ENCODE measurements around the gene MTAP. TPM values are rescaled to one million over a fixed set of nuclear protein-coding genes. Genes with fewer than 3 reads are reported as not detected.
A peak's percentile ranks its signal among the peaks of the same experiment; 100 is the strongest.

Gene MTAP
- total RNA-seq, 1 donor = 30.4 TPM

DNA sequence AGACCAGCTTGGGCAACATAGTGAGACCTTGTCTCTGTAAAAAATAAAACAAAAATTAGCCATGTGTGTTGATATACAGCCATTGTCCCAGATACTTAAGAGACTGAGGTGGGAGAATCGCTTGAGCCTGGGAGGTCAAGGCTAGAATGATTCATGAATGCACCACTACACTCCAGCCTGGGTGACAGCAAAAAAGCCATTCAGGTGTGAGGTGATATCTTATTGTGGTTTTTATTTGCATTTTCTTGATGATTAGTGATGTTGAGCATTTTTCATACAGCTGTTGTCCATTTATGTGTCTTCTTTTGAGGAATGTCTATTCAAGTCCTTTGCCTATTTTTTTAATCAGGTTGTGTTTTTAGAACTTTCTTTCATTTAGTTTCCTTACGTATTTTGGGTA is 23.2 kb downstream of the MTAP start:
- H3K27ac ChIP-seq (ENCODE audit: low read depth, low read length) = no peak overlapping the region
- no peaks in the 10 kb centered on the region for H3K9me3 ChIP-seq (ENCODE audit: low read depth, low read length)
- H3K4me1 ChIP-seq (ENCODE audit: insufficient read depth, low read length) = peaks cover 9% of the 10 kb centered on the region
- H3K4me3 ChIP-seq (ENCODE audit: insufficient read depth, low read length) = no peak overlapping the region
- TF ChIP-seq, protein P1, sequence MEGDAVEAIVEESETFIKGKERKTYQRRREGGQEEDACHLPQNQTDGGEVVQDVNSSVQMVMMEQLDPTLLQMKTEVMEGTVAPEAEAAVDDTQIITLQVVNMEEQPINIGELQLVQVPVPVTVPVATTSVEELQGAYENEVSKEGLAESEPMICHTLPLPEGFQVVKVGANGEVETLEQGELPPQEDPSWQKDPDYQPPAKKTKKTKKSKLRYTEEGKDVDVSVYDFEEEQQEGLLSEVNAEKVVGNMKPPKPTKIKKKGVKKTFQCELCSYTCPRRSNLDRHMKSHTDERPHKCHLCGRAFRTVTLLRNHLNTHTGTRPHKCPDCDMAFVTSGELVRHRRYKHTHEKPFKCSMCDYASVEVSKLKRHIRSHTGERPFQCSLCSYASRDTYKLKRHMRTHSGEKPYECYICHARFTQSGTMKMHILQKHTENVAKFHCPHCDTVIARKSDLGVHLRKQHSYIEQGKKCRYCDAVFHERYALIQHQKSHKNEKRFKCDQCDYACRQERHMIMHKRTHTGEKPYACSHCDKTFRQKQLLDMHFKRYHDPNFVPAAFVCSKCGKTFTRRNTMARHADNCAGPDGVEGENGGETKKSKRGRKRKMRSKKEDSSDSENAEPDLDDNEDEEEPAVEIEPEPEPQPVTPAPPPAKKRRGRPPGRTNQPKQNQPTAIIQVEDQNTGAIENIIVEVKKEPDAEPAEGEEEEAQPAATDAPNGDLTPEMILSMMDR (IDR thresholded peaks at IDR 0.05; ENCODE audit: extremely low read depth, low read depth, low read length) = no peak
- H4K20me1 ChIP-seq (ENCODE audit: insufficient read depth, low read length) = no peaks in the 10 kb centered on the region
- H2AFZ ChIP-seq (ENCODE audit: low read length) = no peak overlapping the region
- peaks cover 31% of the 10 kb centered on the region for H3K79me2 ChIP-seq (ENCODE audit: insufficient read depth, low read length)
- H3K36me3 ChIP-seq (ENCODE audit: insufficient read depth, low read length) = peaks cover 11% of the 10 kb centered on the region
- no peaks in the 10 kb centered on the region for H3K27me3 ChIP-seq (ENCODE audit: insufficient read depth, low read length)
- no peak overlapping the region for H3K4me2 ChIP-seq (ENCODE audit: insufficient read depth, low read length)
- DNase-seq (ENCODE audit: insufficient read length, low spot score, missing footprints) = no peak

DNA sequence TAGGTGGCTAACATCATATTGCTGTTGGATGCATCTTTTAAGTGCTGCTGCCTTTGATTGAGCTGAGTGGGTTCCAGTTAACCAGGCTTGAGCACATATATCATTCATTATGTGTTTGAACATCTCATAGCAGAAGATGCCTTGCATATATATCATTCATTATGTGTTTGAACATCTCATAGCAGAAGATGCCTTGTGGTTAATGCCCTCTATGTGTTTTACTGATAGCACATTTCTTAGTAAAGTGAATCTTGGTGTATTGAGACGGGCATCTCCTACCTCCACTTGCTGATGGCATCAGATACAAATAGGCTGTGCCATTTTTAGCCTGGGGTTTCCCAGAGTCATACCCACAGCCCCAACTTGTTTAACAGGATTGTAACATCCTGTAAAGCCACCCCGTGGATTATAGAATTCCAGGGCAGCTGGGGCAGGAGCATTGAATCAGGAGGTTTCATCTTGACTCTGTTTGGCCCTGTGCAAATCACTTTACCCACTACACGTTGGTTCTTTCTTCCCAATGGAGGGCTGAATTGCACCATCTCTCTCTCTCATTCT is 26.5 kb downstream of the MTAP start:
- H2AFZ ChIP-seq (ENCODE audit: low read length) = no peak overlapping the region
- peaks cover 32% of the 10 kb centered on the region for H3K36me3 ChIP-seq (ENCODE audit: insufficient read depth, low read length)
- H4K20me1 ChIP-seq (ENCODE audit: insufficient read depth, low read length) = no peaks in the 10 kb centered on the region
- H3K9me3 ChIP-seq (ENCODE audit: low read depth, low read length) = no peaks in the 10 kb centered on the region
- peaks cover 45% of the 10 kb centered on the region for H3K79me2 ChIP-seq (ENCODE audit: insufficient read depth, low read length)
- no peak overlapping the region for H3K4me3 ChIP-seq (ENCODE audit: insufficient read depth, low read length)
- no peaks in the 10 kb centered on the region for H3K27me3 ChIP-seq (ENCODE audit: insufficient read depth, low read length)
- H3K27ac ChIP-seq (ENCODE audit: low read depth, low read length) = no peak overlapping the region
- no peak for DNase-seq (ENCODE audit: insufficient read length, low spot score, missing footprints)
- TF ChIP-seq, protein P1 (IDR thresholded peaks at IDR 0.05; ENCODE audit: extremely low read depth, low read depth, low read length) = no peak
- peaks cover 31% of the 10 kb centered on the region for H3K4me1 ChIP-seq (ENCODE audit: insufficient read depth, low read length)
- H3K4me2 ChIP-seq (ENCODE audit: insufficient read depth, low read length) = no peak overlapping the region

DNA sequence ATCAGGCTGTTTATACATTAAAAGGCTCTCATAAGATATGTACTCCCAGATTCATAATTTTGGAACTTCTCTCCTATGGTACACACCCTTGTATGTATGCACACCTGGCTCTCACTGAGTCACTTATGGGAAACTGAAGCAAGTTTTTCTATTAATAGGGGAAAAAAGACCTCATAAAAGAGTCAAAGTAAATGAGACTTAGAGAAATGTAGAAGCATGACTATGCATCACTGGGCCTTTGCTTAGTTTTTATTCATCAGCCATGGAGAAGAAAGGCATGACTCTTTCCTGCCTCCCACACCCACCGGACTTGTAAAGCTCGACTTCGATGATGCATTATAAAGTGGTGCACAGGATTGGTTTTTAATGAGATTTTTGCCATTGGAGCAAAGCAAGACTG is 28.2 kb downstream of the MTAP start:
- TF ChIP-seq, protein P1 (IDR thresholded peaks at IDR 0.05; ENCODE audit: extremely low read depth, low read depth, low read length) = no peak
- no peaks in the 10 kb centered on the region for H3K27me3 ChIP-seq (ENCODE audit: insufficient read depth, low read length)
- no peaks in the 10 kb centered on the region for H4K20me1 ChIP-seq (ENCODE audit: insufficient read depth, low read length)
- H3K9me3 ChIP-seq (ENCODE audit: low read depth, low read length) = no peaks in the 10 kb centered on the region
- H3K4me2 ChIP-seq (ENCODE audit: insufficient read depth, low read length) = no peak overlapping the region
- peaks cover 45% of the 10 kb centered on the region for H3K79me2 ChIP-seq (ENCODE audit: insufficient read depth, low read length)
- peak; percentile 30 for DNase-seq (ENCODE audit: insufficient read length, low spot score, missing footprints)
- H3K4me1 ChIP-seq (ENCODE audit: insufficient read depth, low read length) = peaks cover 40% of the 10 kb centered on the region
- peaks cover 43% of the 10 kb centered on the region for H3K36me3 ChIP-seq (ENCODE audit: insufficient read depth, low read length)
- H3K27ac ChIP-seq (ENCODE audit: low read depth, low read length) = peak overlapping the region; percentile 96
- no peak overlapping the region for H2AFZ ChIP-seq (ENCODE audit: low read length)
- no peak overlapping the region for H3K4me3 ChIP-seq (ENCODE audit: insufficient read depth, low read length)

DNA sequence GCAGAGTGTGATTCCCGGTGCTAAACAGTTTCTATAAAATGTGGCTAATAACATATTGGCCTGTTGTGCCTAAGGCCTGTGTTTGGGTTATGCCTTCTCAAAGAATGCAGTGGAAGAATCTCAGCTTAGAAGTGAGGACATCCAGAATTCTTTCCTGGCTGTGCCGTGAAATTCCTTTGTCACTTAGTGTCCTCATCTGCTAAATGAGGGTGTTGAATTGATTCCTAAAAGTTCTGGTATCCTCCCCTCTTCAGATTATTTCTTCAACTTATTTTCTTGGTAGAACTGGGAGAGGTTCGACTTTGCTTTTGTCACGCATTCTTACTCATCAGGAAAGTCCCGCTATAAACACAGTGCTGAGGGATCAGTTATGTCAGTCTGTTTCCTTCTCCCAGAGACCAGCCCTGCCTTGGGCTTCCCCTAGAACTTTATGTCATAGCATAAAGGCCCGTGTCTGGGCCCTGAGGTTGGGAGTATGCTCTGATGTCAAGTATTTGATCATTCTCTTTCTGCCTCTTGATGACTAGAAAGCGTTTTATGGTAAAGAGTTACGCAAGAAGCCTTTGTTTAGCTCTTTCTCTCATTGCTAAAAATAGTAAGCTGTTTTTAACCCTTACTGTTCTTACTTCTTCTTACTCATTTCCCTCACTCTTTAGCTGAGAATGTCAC is 29.5 kb downstream of the MTAP start:
- peak; percentile 77 for DNase-seq (ENCODE audit: insufficient read length, low spot score, missing footprints)
- no peaks in the 10 kb centered on the region for H4K20me1 ChIP-seq (ENCODE audit: insufficient read depth, low read length)
- peaks cover 43% of the 10 kb centered on the region for H3K36me3 ChIP-seq (ENCODE audit: insufficient read depth, low read length)
- no peaks in the 10 kb centered on the region for H3K27me3 ChIP-seq (ENCODE audit: insufficient read depth, low read length)
- no peak overlapping the region for H3K4me3 ChIP-seq (ENCODE audit: insufficient read depth, low read length)
- H3K79me2 ChIP-seq (ENCODE audit: insufficient read depth, low read length) = peaks cover 35% of the 10 kb centered on the region
- H3K4me2 ChIP-seq (ENCODE audit: insufficient read depth, low read length) = peak overlapping the region; percentile 14
- no peak overlapping the region for H2AFZ ChIP-seq (ENCODE audit: low read length)
- peak overlapping the region; percentile 96 for H3K27ac ChIP-seq (ENCODE audit: low read depth, low read length)
- no peaks in the 10 kb centered on the region for H3K9me3 ChIP-seq (ENCODE audit: low read depth, low read length)
- TF ChIP-seq, protein P1 (IDR thresholded peaks at IDR 0.05; ENCODE audit: extremely low read depth, low read depth, low read length) = no peak
- H3K4me1 ChIP-seq (ENCODE audit: insufficient read depth, low read length) = peaks cover 52% of the 10 kb centered on the region

All from osteoblast (primary cell).